Pancreas (tissue), 10 donors: ENCODE data around the gene RMND5A. TPM values are rescaled to one million over a fixed set of nuclear protein-coding genes. Genes with fewer than 3 reads are reported as not detected.
"Not testable (repeated sequence)": the region's sequence is repeated elsewhere in the genome, so short reads cannot be mapped to it uniquely, and the experiment has no call there.

ENCODE experiments used
- ATAC-seq, 4 donors: fragments of 200-7000 bp; cut with Tn5 transposase; one replicate each; pipeline versions ENCODE4 v1.8.0 to v1.9.1; 2020; ENCODE audit warnings: mild to moderate bottlenecking in 4 of 4, moderate library complexity in 4 of 4
- DNase-seq, 6 donors: peaks; one replicate each; pipeline ENCODE4 v3.0.0-alpha.2; 2020
- FAIRE-seq: peaks from 2 replicates; lab custom pipeline; 2012; peaks lifted over from hg19 to GRCh38; lab: Jason Lieb, UNC
- H3K27ac ChIP-seq, 4 donors: fragments of 200-600 bp; sonication (generic); 1 replicate in 3 of 4; 2 replicates in 1 of 4; pipeline versions ENCODE4 v1.5.0 to v1.8.0; 2020
- H3K27me3 ChIP-seq, 4 donors: fragments of 200-600 bp; one replicate each; pipeline ENCODE4 v1.8.0; 2021
- H3K36me3 ChIP-seq, 3 donors: fragments of 200-600 bp; sonication (generic) in 1 of 3; one replicate each; pipeline versions ENCODE4 v1.5.0 to v1.8.0; 2020 to 2021
- H3K4me1 ChIP-seq, 3 donors: fragments of 200-600 bp; one replicate each; pipeline ENCODE4 v1.8.0; 2021
- H3K4me3 ChIP-seq, 4 donors: fragments of 200-600 bp; sonication (generic) in 2 of 4; one replicate each; pipeline versions ENCODE4 v1.5.0 to v1.8.0; 2020 to 2021
- H3K9me3 ChIP-seq, 4 donors: fragments of 200-600 bp; one replicate each; pipeline ENCODE4 v1.8.0; 2021
- CTCF ChIP-seq, 4 donors: fragments of 200-600 bp; sonication (generic) in 3 of 4; IDR thresholded peaks; one replicate each; pipeline versions ENCODE4 v1.5.0 to v1.8.0; 2021; ENCODE audit warnings: antibody characterized with exemption in 4 of 4
- WGBS, 2 donors: extraction: QIAGEN DNeasy Blood & Tissue Kit; methylation state at CpG; one replicate each; pipeline ENCODE4 v1.1.7; 2013; 5-methylcytosine and 5-hydroxymethylcytosine counted together
- intact Hi-C, 3 donors: fragments of 100-400 bp; cut with DNase I; formaldehyde crosslinking; loops; one replicate each; pipeline versions ENCODE4 v1.11.1 to v1.14.2; 2022
- polyA plus RNA-seq, 2 donors: library from polyadenylated mRNA; stranded (reverse); fragments of 200-250 nt; gene quantifications; one replicate each; pipeline ENCODE4 v1.2.3, GENCODE V29; 2013
- total RNA-seq, 6 donors: library from RNA; stranded (reverse); fragmentation: NEBNext Ultra II Directional in 4 of 6; extraction: Animal tissue kit (Norgen Biotek cat#: 25700) in 4 of 6; gene quantifications; one replicate each; pipeline versions ENCODE4 v1.2.1 to v1.2.4, GENCODE V29; 2021 to 2023
- donor health status: healthy with polysubstance abuse.
- donor health status: DM: no; HTN: no; CAD: no; lungs with moderate emphysema.
- donor health status: DM: no; HTN: no; CAD: no.
- donor health status: control.
- donor health status: control.
- donor health status: Bipolar disorder and iron deficiency.
- donor health status: DM: yes; HTN: yes; CAD: no.
- donor health status: DM: no; HTN: no; CAD: no.
- donor health status: DM: no; HTN: no; CAD: no.
- donor health status: DM: yes; HTN: yes; CAD: no.

RMND5A gene
- total and polyA plus RNA-seq, 8 donors: 5.1 to 19.4 (median 13.1) TPM

DNA sequence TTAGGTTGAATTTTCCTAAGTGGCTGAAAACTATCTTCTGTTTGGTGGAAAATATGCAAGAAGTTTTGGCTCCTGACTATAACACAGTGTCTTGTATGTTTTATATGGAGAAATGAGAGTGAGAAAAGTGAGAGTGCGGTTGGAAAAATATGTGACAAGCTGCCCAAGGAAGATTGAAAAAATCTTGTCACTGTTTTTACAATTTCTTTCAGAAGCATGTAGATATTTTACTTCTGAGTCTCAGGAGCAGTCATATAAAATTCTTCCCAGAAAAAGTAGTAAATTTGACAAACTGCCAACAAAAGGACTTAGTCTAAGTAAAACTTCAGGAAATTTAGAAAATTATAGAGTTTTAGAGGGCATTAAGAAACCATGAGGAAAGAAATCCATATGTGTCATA is 19.4 kb upstream of the RMND5A start:
- Histone ChIP-seq H3K9me3 (no peaks in the 10 kb centered on the region), H3K27ac (no peak overlapping the region), H3K4me3 (no peak overlapping the region), H3K4me1 (peaks cover 10 to 19% (median 17%) of the 10 kb centered on the region in 3 donors), H3K27me3 (no peaks in the 10 kb centered on the region), H3K36me3 (no peaks in the 10 kb centered on the region)
- FAIRE-seq (no peak), ATAC-seq (no peak), DNase-seq (no peak)
- 88 to 91% methylated on average over 1 of the region's 1 CpG for WGBS, 2 donors
- TF ChIP-seq CTCF (IDR thresholded peaks at IDR 0.05): no peak
- intact Hi-C loops: no loop called here

DNA sequence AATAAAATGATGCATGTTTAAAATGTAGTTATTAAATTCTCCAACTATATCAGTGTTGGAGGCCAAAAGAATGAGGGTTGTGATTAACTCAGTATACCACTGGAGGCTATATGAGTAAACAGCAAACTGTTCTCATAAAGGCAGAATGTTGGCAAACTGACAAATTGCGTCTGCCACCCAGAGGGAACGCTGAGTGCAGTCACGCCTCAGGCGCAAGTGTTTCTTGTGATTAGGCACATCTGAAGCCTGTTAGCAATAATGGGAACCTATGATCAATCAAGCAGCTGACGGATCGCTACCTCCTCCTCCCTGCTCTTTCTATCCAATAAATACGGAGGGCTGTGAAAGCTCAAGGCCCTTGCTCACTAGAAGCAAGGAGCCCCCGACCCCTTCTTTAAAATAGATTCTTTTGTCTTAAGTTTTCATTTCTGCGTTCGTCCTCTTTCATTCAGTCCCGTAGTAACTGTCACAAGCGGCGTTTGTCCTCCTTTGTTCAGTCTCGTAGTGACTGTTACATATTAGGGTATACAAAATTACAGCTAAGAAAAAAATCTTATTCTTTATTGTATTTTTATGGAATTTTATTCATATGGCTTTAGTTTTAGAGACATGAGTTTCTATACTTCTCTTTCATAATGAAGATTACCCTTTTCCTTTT is 16.3 kb upstream of the RMND5A start:
- DNase-seq (peak in 5 of 6 donors; percentile 41 to 66 (median 56)), ATAC-seq (peak; percentile 63 to 74 (median 72)), FAIRE-seq (no peak)
- intact Hi-C loops: no loop called here
- peaks cover 10 to 19% (median 17%) of the 10 kb centered on the region in 3 donors for H3K4me1 ChIP-seq
- H3K4me3 ChIP-seq: peak overlapping the region in 2 of 4 donors; percentile 18 to 26
- no peaks in the 10 kb centered on the region for H3K27me3 ChIP-seq
- WGBS, 2 donors: 10 to 14% methylated on average over 14 of the region's 14 CpGs
- H3K9me3 ChIP-seq: no peaks in the 10 kb centered on the region
- no peak for TF ChIP-seq CTCF (IDR thresholded peaks at IDR 0.05)
- H3K36me3 ChIP-seq: no peaks in the 10 kb centered on the region
- peak overlapping the region; percentile 64 to 77 (median 74) for H3K27ac ChIP-seq

DNA sequence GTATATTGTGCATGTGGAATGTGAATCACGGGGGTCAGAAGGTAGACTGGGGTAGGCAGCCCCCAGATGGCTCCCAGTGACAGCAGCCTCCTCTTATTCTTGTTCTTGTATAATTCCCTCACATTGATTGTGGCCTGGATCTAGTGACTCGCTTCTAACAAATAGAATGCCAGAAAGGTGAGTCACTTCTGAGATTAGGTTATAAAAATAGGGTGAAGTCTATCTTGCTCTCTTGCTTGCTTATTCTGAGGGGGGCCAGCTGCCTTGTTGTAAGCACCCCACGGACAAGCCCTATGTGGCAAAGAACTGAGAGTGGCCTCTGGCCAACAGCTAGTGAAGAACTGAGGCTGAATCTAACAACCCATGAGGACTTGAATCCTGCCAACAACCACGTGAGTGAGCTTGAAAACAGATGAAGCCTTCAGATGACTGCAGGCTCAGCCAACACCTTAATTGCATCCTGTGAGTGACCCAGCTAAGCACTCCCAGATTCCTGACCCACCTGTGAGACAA is 15.6 kb upstream of the RMND5A start:
- H3K27me3 ChIP-seq: no peaks in the 10 kb centered on the region
- FAIRE-seq (no peak), ATAC-seq (peak; percentile 90 to 95 (median 94)), DNase-seq (peak in 4 of 6 donors; percentile 34 to 65 (median 64))
- H3K27ac ChIP-seq: peak overlapping the region; percentile 64 to 77 (median 74)
- WGBS, 2 donors: 16 to 19% methylated on average over 4 of the region's 4 CpGs
- no peaks in the 10 kb centered on the region for H3K36me3 ChIP-seq
- no peak for TF ChIP-seq CTCF (IDR thresholded peaks at IDR 0.05)
- intact Hi-C loops: no loop called here
- H3K4me3 ChIP-seq: peak overlapping the region in 2 of 4 donors; percentile 18 to 26
- peaks cover 10 to 19% (median 17%) of the 10 kb centered on the region in 3 donors for H3K4me1 ChIP-seq
- H3K9me3 ChIP-seq: no peaks in the 10 kb centered on the region

- intact Hi-C loops: no loop called here
- H3K4me3 ChIP-seq: no peak overlapping the region
- H3K27me3 ChIP-seq: no peaks in the 10 kb centered on the region
- DNase-seq (no peak), ATAC-seq (no peak), FAIRE-seq (no peak)
- no peak overlapping the region for H3K27ac ChIP-seq
- peaks cover 10 to 19% (median 17%) of the 10 kb centered on the region in 3 donors for H3K4me1 ChIP-seq
- 78 to 83% methylated on average over 6 of the region's 6 CpGs for WGBS, 2 donors
- H3K36me3 ChIP-seq: no peaks in the 10 kb centered on the region
- TF ChIP-seq CTCF (IDR thresholded peaks at IDR 0.05): no peak
- H3K9me3 ChIP-seq: no peaks in the 10 kb centered on the region
These were observed 13.9 kb upstream of the RMND5A start for GRCh38 chr2:86706220-86706619.

DNA sequence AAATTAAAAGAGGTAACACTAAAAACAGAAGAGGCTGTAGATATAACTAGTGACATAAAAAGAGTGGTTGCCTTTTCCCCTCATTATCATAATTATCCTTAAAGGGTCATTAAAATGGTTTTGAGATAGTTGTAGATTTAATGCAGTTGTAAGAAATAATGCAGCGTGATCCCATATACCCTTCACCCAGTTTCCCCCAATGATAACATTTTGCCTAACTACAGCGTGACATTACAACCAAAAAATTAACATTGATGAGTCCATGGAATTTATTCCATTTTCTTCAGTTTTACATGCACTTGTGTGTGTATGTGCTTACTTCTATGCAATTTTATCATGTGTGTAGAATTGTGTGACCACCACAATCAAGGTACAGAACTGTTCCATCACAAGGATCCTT is 13.2 kb upstream of the RMND5A start:
- H3K27ac ChIP-seq: no peak overlapping the region
- DNase-seq: no peak
- FAIRE-seq: no peak
- H3K27me3 ChIP-seq: no peaks in the 10 kb centered on the region
- TF ChIP-seq CTCF (IDR thresholded peaks at IDR 0.05): no peak
- WGBS, 2 donors: 97 to 98% methylated on average over 2 of the region's 2 CpGs
- no peak for ATAC-seq
- H3K36me3 ChIP-seq: no peaks in the 10 kb centered on the region
- H3K9me3 ChIP-seq: no peaks in the 10 kb centered on the region
- intact Hi-C loops: no loop called here
- no peak overlapping the region for H3K4me3 ChIP-seq
- peaks cover 10 to 19% (median 17%) of the 10 kb centered on the region in 3 donors for H3K4me1 ChIP-seq

DNA sequence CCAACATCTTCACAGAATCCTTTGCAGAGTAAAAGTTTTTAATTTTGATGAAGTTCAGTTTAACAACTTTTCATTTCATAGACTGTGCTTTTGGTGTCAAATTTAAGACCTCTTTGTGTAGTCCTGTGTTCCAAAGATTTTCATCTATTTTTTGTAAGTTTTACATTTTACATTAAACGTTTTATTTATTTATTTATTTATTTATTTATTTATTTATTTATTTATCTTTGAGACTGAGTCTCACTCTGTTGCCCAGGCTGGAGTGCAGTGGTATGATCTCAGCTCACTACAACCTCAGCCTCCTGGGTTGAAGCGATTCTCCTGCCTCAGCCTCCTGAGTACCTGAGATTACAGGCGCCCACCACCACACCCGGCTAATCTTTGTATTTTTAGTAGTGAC is 12.0 kb upstream of the RMND5A start:
- H3K27me3 ChIP-seq, H3K36me3 ChIP-seq, intact Hi-C loops, ATAC-seq, FAIRE-seq, H3K27ac ChIP-seq, H3K9me3 ChIP-seq, H3K4me3 ChIP-seq, DNase-seq: not testable (repeated sequence)
- WGBS, 2 donors: 77 to 87% methylated on average over 4 of the region's 4 CpGs
- peaks cover 9 to 19% (median 17%) of the 10 kb centered on the region in 3 donors for H3K4me1 ChIP-seq

GRCh38 chr2:86714579-86715173 is 5.4 kb upstream of the RMND5A start:
- H3K9me3 ChIP-seq, H3K36me3 ChIP-seq, H3K27me3 ChIP-seq, DNase-seq, H3K4me3 ChIP-seq, intact Hi-C loops, H3K4me1 ChIP-seq, FAIRE-seq: not testable (repeated sequence)
- H3K27ac ChIP-seq: peak overlapping the region in 2 of 4 donors; percentile 62 to 75
- peak in 1 of 4 donors; percentile 17 for ATAC-seq
- WGBS, 2 donors: 45 to 72% methylated on average over 1 of the region's 3 CpGs
